Fibroblast of lung (primary cell): ENCODE measurements around the gene KCNG2.

Experiments
- CTCF ChIP-seq, 2 donors: IDR thresholded peaks in 1 of 2; conservative IDR thresholded peaks in 1 of 2; 1 replicate in 1 of 2; 2 replicates in 1 of 2; pipeline ENCODE4 v1.5.1; 2011 to 2012; ENCODE audit warnings: low read length in 2 of 2, control low read depth in 1 of 2, inconsistent platforms in 1 of 2, low read depth in 1 of 2, mild to moderate bottlenecking in 1 of 2
- EZH2 ChIP-seq: IDR thresholded peaks from 2 replicates; pipeline ENCODE4 v1.5.1; 2012; ENCODE audit warnings: low read length, control low read depth, mild to moderate bottlenecking; ENCODE audit errors: missing control alignments

DNA sequence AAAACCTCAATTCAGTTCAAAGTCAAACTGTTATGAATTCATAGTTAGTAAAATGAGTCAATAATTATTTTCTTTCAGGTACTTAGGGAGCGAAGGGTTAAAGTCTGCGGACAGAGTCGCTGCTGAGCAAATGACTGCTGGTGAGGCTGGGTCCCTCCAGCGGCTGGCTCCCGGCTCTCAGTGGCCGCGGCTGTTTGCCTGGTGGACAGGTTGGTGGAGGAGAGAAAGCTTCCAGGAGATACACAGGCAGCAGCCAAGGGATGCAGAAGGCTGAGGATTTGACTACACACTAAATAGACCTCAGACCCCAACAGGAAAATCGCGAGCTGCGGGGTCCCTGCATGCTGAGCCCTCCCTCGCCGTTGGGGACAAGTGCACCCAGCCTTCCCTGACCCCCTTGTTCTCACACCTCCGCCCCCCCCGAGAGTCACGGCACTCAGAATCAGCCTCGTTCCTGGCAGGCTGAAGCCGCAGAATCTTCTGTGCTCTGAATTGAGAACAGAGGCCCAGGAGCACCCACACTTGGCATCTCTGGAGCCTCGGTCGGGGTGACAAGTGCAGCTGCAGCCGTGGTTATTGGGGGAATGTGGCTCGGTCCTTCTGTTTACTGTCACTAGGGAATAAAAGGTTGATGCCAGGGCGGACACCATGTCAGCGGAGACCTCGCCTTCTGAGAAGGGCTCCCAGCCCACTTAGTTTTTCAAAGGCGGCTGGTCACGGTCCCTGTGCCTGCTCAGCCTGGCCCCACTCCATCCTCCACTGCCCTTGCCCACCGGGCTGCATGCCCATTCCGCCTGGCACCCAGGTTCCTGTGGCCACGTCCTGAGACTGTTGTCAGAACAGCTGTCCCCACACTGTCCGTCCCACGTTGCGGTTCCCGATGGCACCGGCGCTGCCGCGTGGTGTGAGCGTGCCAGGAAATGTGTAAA, 79.7 kb downstream of the KCNG2 start:
- TF ChIP-seq CTCF (conservative IDR thresholded peaks at IDR 0.05 in 1 of 2, IDR thresholded peaks at IDR 0.05 in 1 of 2; ENCODE audit: low read depth in 1 of 2, low read length in 2 of 2) (no peak), EZH2 (no peak)
